Measurements from ENCODE around the gene ADAM12. TPM values are rescaled to one million over a fixed set of nuclear protein-coding genes. Genes with fewer than 3 reads are reported as not detected.

ADAM12 gene
- polyA plus RNA-seq, 1 of the 3 experiments (the other 2 are of a cell fraction): 25.0 TPM

DNA sequence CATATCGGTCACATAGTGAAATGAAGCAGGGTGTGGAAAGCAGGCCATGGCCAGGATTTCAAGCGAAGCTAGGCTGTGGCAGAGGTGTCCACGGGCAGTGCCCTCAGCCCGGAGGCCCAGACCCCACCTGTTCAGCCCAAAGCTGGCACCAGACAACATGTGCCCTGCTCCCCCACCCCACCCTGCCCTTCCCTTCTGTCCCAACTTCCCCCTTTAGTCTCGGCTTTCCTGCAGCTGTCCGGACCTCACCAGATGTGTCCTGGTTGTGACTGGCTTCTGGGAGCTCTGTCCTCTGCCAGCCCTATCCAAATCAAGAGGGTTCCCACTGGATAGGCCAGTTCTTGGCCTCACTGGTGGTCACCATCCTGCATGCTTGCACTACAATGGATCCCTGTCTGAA lies 37.3 kb downstream of the ADAM12 start:
- Histone ChIP-seq H2AFZ (ENCODE audit: low read depth) (no peak overlapping the region), H3F3A (replicated peaks; ENCODE audit: insufficient read depth) (no peaks in the 10 kb centered on the region), H3K9me3 (peaks cover 4% of the 10 kb centered on the region; the same call in 1 of the 2 replicates), H3K27me3 (ENCODE audit: insufficient read depth) (no peaks in the 10 kb centered on the region), H3K4me1 (ENCODE audit: control insufficient read depth in 1 of 2, insufficient read depth in 2 of 2, low read depth in 1 of 2, low read length in 1 of 2) (peaks cover 13 to 16% of the 10 kb centered on the region in 2 experiments; a peak in 3 of 4 replicates), H3K79me2 (ENCODE audit: insufficient read depth) (peaks cover 5% of the 10 kb centered on the region; the same call in 1 of the 2 replicates), H3K27ac (ENCODE audit: low read depth in 2 of 2, low read length in 1 of 2) (peak overlapping the region in 1 of 2 experiments; percentile 73; a peak in 2 of 4 replicates), H3K4me3 (ENCODE audit: low read depth in 2 of 2, low read length in 1 of 2) (no peak overlapping the region), H3K36me3 (replicated peaks in 1 of 2; ENCODE audit: control insufficient read depth in 1 of 2, insufficient read depth in 2 of 2, low read length in 1 of 2) (peaks cover 4% of the 10 kb centered on the region in 2 experiments), H4K20me1 (ENCODE audit: insufficient read depth) (no peaks in the 10 kb centered on the region), H3K4me2 (peak overlapping the region; percentile 16; the same call in 1 of the 2 replicates), H3K9ac (peak overlapping the region; percentile 44; the same call in 1 of the 2 replicates), H3K9me2 (no peaks in the 10 kb centered on the region)
- ChIA-PET CTCF (interaction anchor here (0.8 to 1.3 kb wide), 2 partner anchors 19 kb away, joined by 3 to 4 read pairs; no protein-coding TSS in a partner anchor), POLR2A (no interaction called here)
- DNase-seq: no peak
- TF ChIP-seq POLR2AphosphoS5 (IDR thresholded peaks at IDR 0.05; ENCODE audit: low read depth, low read length) (no peak), NFIC (IDR thresholded peaks at IDR 0.05; ENCODE audit: borderline replicate concordance) (no peak), USF2 (IDR thresholded peaks at IDR 0.05; ENCODE audit: borderline replicate concordance, low read depth, low read length) (no peak), MEF2A (IDR thresholded peaks at IDR 0.05; ENCODE audit: borderline replicate concordance, low read depth) (no peak), FOXJ3 (CRISPR knock-in tag; IDR thresholded peaks at IDR 0.05) (no peak), MXI1 (IDR thresholded peaks at IDR 0.05; ENCODE audit: low read depth, low read length) (no peak), RFX5 (IDR thresholded peaks at IDR 0.05; ENCODE audit: low read length) (no peak), SIN3A (IDR thresholded peaks at IDR 0.05; ENCODE audit: borderline replicate concordance, low read depth, low read length) (no peak), EZH2phosphoT487 (IDR thresholded peaks at IDR 0.05; ENCODE audit: borderline replicate concordance, low read depth) (no peak), NRF1 (IDR thresholded peaks at IDR 0.05; ENCODE audit: low read depth, low read length) (no peak), FOSL2 (IDR thresholded peaks at IDR 0.05; ENCODE audit: borderline replicate concordance, low read depth) (no peak), PBX3 (IDR thresholded peaks at IDR 0.05) (no peak), GATA2 (CRISPR knock-in tag; IDR thresholded peaks at IDR 0.05) (no peak), CHD2 (IDR thresholded peaks at IDR 0.05; ENCODE audit: low read length, partially characterized antibody) (no peak)
- TF ChIP-seq, protein P1, sequence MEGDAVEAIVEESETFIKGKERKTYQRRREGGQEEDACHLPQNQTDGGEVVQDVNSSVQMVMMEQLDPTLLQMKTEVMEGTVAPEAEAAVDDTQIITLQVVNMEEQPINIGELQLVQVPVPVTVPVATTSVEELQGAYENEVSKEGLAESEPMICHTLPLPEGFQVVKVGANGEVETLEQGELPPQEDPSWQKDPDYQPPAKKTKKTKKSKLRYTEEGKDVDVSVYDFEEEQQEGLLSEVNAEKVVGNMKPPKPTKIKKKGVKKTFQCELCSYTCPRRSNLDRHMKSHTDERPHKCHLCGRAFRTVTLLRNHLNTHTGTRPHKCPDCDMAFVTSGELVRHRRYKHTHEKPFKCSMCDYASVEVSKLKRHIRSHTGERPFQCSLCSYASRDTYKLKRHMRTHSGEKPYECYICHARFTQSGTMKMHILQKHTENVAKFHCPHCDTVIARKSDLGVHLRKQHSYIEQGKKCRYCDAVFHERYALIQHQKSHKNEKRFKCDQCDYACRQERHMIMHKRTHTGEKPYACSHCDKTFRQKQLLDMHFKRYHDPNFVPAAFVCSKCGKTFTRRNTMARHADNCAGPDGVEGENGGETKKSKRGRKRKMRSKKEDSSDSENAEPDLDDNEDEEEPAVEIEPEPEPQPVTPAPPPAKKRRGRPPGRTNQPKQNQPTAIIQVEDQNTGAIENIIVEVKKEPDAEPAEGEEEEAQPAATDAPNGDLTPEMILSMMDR (IDR thresholded peaks at IDR 0.05): no peak
- TF ChIP-seq, protein P2, sequence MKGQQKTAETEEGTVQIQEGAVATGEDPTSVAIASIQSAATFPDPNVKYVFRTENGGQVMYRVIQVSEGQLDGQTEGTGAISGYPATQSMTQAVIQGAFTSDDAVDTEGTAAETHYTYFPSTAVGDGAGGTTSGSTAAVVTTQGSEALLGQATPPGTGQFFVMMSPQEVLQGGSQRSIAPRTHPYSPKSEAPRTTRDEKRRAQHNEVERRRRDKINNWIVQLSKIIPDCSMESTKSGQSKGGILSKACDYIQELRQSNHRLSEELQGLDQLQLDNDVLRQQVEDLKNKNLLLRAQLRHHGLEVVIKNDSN (IDR thresholded peaks at IDR 0.05; ENCODE audit: borderline replicate concordance, low read depth): no peak
- WGBS (ENCODE audit: low lambda C conversion rate): 90% methylated on average over 3 of the region's 6 CpGs

All from SK-N-SH (cell line).